ENCODE data around the gene THRB. TPM values are rescaled to one million over a fixed set of nuclear protein-coding genes. Genes with fewer than 3 reads are reported as not detected.

THRB gene
- total and polyA plus RNA-seq, 4 donors = 4.0 to 10.5 (median 6.2) TPM

GRCh38 chr3:24460974-24461373 lies 33.7 kb downstream of the THRB start:
- Histone ChIP-seq H3K4me3 (ENCODE audit: low read depth, low read length) (no peak overlapping the region), H3K27me3 (ENCODE audit: control insufficient read depth, insufficient read depth, low read length) (no peaks in the 10 kb centered on the region), H3K4me1 (ENCODE audit: control insufficient read depth, insufficient read depth, low read length) (no peaks in the 10 kb centered on the region), H3K36me3 (ENCODE audit: control insufficient read depth, insufficient read depth, low read length) (no peaks in the 10 kb centered on the region), H3K9me3 (ENCODE audit: control insufficient read depth, insufficient read depth, low read length) (no peaks in the 10 kb centered on the region), H3K27ac (ENCODE audit: low read depth, low read length) (no peak overlapping the region)
- DNase-seq (ENCODE audit: low read depth in 4 of 6, low spot score in 6 of 6) = no peak
- WGBS (ENCODE audit: insufficient coverage) = no CpG with 5 or more reads among the region's 2 CpGs

GRCh38 chr3:24457719-24458118 lies 36.9 kb downstream of the THRB start:
- no peaks in the 10 kb centered on the region for H3K27me3 ChIP-seq (ENCODE audit: control insufficient read depth, insufficient read depth, low read length)
- no peaks in the 10 kb centered on the region for H3K36me3 ChIP-seq (ENCODE audit: control insufficient read depth, insufficient read depth, low read length)
- WGBS (ENCODE audit: insufficient coverage) = 80% methylated on average over 1 of the region's 2 CpGs
- no peak overlapping the region for H3K4me3 ChIP-seq (ENCODE audit: low read depth, low read length)
- no peaks in the 10 kb centered on the region for H3K4me1 ChIP-seq (ENCODE audit: control insufficient read depth, insufficient read depth, low read length)
- H3K9me3 ChIP-seq (ENCODE audit: control insufficient read depth, insufficient read depth, low read length) = no peaks in the 10 kb centered on the region
- no peak for DNase-seq (ENCODE audit: low read depth in 4 of 6, low spot score in 6 of 6)
- H3K27ac ChIP-seq (ENCODE audit: low read depth, low read length) = no peak overlapping the region

DNA sequence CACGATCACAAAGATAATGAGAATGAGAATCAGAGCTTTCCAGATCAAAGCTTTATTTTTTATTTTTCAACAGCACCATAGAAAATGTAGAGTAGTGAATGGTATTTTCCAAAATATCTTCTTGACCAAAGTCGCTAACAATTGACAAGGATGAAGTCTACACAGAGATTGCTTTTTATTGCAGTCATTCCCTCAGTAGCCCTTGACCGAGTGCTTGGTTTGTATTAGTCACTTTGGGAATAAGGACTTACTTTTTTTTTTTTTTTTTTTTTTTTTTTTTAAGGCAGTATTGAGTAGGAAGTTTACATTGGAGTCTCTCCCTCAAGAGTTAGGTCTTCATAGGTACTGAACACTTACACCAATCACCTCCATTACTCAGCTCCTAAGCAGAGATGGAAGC lies 39.8 kb downstream of the THRB start:
- Histone ChIP-seq H3K36me3 (ENCODE audit: control insufficient read depth, insufficient read depth, low read length) (no peaks in the 10 kb centered on the region), H3K4me1 (ENCODE audit: control insufficient read depth, insufficient read depth, low read length) (no peaks in the 10 kb centered on the region), H3K4me3 (ENCODE audit: low read depth, low read length) (no peak overlapping the region), H3K9me3 (ENCODE audit: control insufficient read depth, insufficient read depth, low read length) (no peaks in the 10 kb centered on the region), H3K27me3 (ENCODE audit: control insufficient read depth, insufficient read depth, low read length) (no peaks in the 10 kb centered on the region), H3K27ac (ENCODE audit: low read depth, low read length) (no peak overlapping the region)
- no peak for DNase-seq (ENCODE audit: low read depth in 4 of 6, low spot score in 6 of 6)
- no CpG with 5 or more reads among the region's 3 CpGs for WGBS (ENCODE audit: insufficient coverage)

- H3K27me3 ChIP-seq (ENCODE audit: control insufficient read depth, insufficient read depth, low read length) = no peaks in the 10 kb centered on the region
- H3K9me3 ChIP-seq (ENCODE audit: control insufficient read depth, insufficient read depth, low read length) = no peaks in the 10 kb centered on the region
- no peaks in the 10 kb centered on the region for H3K36me3 ChIP-seq (ENCODE audit: control insufficient read depth, insufficient read depth, low read length)
- no peaks in the 10 kb centered on the region for H3K4me1 ChIP-seq (ENCODE audit: control insufficient read depth, insufficient read depth, low read length)
- H3K27ac ChIP-seq (ENCODE audit: low read depth, low read length) = no peak overlapping the region
- H3K4me3 ChIP-seq (ENCODE audit: low read depth, low read length) = no peak overlapping the region
- no peak for DNase-seq (ENCODE audit: low read depth in 4 of 6, low spot score in 6 of 6)
Observed at GRCh38 chr3:24454393-24454792, 40.3 kb downstream of the THRB start.

DNA sequence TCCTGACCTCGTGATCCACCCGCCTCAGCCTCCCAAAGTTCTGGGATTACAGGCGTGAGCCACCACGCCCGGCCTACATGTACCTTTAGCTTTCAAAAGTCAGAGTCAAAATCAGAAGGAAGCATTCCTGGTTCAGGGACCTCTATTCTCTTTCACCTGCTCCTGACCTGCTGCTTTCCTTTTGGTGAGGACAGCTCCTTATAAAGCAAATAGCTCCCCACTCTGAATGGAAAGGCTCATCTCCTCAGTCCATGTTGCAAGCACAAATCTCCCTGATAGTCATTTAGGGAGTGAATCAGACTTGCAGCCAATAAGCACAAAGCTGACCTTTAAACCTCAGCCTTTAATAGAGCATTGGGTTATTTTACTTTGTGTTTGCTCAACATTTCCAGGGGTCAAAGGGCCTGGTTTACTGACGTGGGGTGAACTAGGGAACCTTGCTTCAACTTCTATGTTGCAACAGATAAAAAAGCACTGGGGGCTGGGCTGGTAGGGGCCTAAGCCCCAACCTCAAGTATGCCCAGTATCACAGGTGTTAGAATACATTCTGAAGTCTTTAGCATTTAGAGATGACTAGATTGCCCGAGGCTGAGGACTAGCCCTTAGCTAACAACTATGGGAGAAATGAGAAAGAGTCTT lies 43.1 kb downstream of the THRB start:
- 89% methylated on average over 7 of the region's 7 CpGs for WGBS (ENCODE audit: insufficient coverage)
- H3K9me3 ChIP-seq (ENCODE audit: control insufficient read depth, insufficient read depth, low read length) = no peaks in the 10 kb centered on the region
- DNase-seq (ENCODE audit: low read depth in 4 of 6, low spot score in 6 of 6) = no peak
- no peak overlapping the region for H3K4me3 ChIP-seq (ENCODE audit: low read depth, low read length)
- no peaks in the 10 kb centered on the region for H3K36me3 ChIP-seq (ENCODE audit: control insufficient read depth, insufficient read depth, low read length)
- no peaks in the 10 kb centered on the region for H3K27me3 ChIP-seq (ENCODE audit: control insufficient read depth, insufficient read depth, low read length)
- no peaks in the 10 kb centered on the region for H3K4me1 ChIP-seq (ENCODE audit: control insufficient read depth, insufficient read depth, low read length)
- H3K27ac ChIP-seq (ENCODE audit: low read depth, low read length) = no peak overlapping the region

GRCh38 chr3:24450160-24450907 lies 44.3 kb downstream of the THRB start:
- H3K27me3 ChIP-seq (ENCODE audit: control insufficient read depth, insufficient read depth, low read length) = no peaks in the 10 kb centered on the region
- no peaks in the 10 kb centered on the region for H3K9me3 ChIP-seq (ENCODE audit: control insufficient read depth, insufficient read depth, low read length)
- no peak overlapping the region for H3K4me3 ChIP-seq (ENCODE audit: low read depth, low read length)
- no peaks in the 10 kb centered on the region for H3K4me1 ChIP-seq (ENCODE audit: control insufficient read depth, insufficient read depth, low read length)
- no peak overlapping the region for H3K27ac ChIP-seq (ENCODE audit: low read depth, low read length)
- DNase-seq (ENCODE audit: low read depth in 4 of 6, low spot score in 6 of 6) = no peak
- H3K36me3 ChIP-seq (ENCODE audit: control insufficient read depth, insufficient read depth, low read length) = no peaks in the 10 kb centered on the region
- 83% methylated on average over 1 of the region's 5 CpGs for WGBS (ENCODE audit: insufficient coverage)

GRCh38 chr3:24447836-24448235 lies 46.8 kb downstream of the THRB start:
- H3K4me1 ChIP-seq (ENCODE audit: control insufficient read depth, insufficient read depth, low read length) = no peaks in the 10 kb centered on the region
- H3K9me3 ChIP-seq (ENCODE audit: control insufficient read depth, insufficient read depth, low read length) = no peaks in the 10 kb centered on the region
- DNase-seq (ENCODE audit: low read depth in 4 of 6, low spot score in 6 of 6) = no peak
- no peak overlapping the region for H3K27ac ChIP-seq (ENCODE audit: low read depth, low read length)
- H3K4me3 ChIP-seq (ENCODE audit: low read depth, low read length) = no peak overlapping the region
- 100% methylated on average over 1 of the region's 6 CpGs for WGBS (ENCODE audit: insufficient coverage)
- no peaks in the 10 kb centered on the region for H3K27me3 ChIP-seq (ENCODE audit: control insufficient read depth, insufficient read depth, low read length)
- H3K36me3 ChIP-seq (ENCODE audit: control insufficient read depth, insufficient read depth, low read length) = no peaks in the 10 kb centered on the region

DNA sequence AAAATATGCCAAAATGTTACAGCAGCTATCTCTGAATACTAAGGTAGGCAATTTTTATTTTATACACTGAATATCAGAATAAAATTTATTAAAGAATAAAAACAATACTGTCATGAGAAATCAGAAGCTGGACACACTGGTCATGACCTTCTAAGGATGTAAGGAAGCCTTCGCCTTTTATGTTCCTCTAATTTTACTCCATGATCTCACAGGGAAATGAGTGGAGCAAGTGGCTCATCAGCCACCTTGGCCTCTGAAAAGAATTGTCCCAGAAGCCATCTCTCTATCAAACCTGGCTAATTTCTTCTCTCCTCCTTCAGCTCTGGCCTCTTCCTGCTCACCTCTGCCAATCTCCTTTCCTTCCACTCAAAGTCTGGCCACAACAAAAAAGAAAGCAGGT lies 48.6 kb downstream of the THRB start:
- Histone ChIP-seq H3K36me3 (ENCODE audit: control insufficient read depth, insufficient read depth, low read length) (no peaks in the 10 kb centered on the region), H3K4me1 (ENCODE audit: control insufficient read depth, insufficient read depth, low read length) (no peaks in the 10 kb centered on the region), H3K9me3 (ENCODE audit: control insufficient read depth, insufficient read depth, low read length) (no peaks in the 10 kb centered on the region), H3K4me3 (ENCODE audit: low read depth, low read length) (no peak overlapping the region), H3K27ac (ENCODE audit: low read depth, low read length) (no peak overlapping the region), H3K27me3 (ENCODE audit: control insufficient read depth, insufficient read depth, low read length) (no peaks in the 10 kb centered on the region)
- WGBS (ENCODE audit: insufficient coverage) = 100% methylated on average over 1 of the region's 1 CpG
- no peak for DNase-seq (ENCODE audit: low read depth in 4 of 6, low spot score in 6 of 6)

DNA sequence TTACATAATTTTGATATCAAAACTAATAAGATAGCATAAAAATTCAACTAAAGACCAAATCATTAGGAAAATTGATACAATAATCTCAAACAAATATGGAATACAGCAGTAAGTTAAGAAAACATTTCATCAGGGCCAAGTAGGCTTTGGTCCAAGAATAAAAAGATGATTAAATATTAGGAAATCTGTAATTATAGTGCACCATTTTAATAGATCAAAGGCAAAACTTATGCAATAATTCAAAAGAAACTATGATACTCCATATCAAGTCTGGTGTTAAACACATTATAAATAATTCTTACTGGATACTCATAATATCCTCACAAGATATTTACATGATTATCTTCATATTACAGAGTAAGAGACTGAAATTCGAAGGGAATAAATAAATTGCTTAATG lies 51.2 kb downstream of the THRB start:
- H3K4me1 ChIP-seq (ENCODE audit: control insufficient read depth, insufficient read depth, low read length) = no peaks in the 10 kb centered on the region
- DNase-seq (ENCODE audit: low read depth in 4 of 6, low spot score in 6 of 6) = no peak
- no peaks in the 10 kb centered on the region for H3K36me3 ChIP-seq (ENCODE audit: control insufficient read depth, insufficient read depth, low read length)
- no peak overlapping the region for H3K27ac ChIP-seq (ENCODE audit: low read depth, low read length)
- H3K9me3 ChIP-seq (ENCODE audit: control insufficient read depth, insufficient read depth, low read length) = no peaks in the 10 kb centered on the region
- no peak overlapping the region for H3K4me3 ChIP-seq (ENCODE audit: low read depth, low read length)
- WGBS (ENCODE audit: insufficient coverage) = no CpG with 5 or more reads among the region's 1 CpG
- no peaks in the 10 kb centered on the region for H3K27me3 ChIP-seq (ENCODE audit: control insufficient read depth, insufficient read depth, low read length)

- no peaks in the 10 kb centered on the region for H3K9me3 ChIP-seq (ENCODE audit: control insufficient read depth, insufficient read depth, low read length)
- H3K4me1 ChIP-seq (ENCODE audit: control insufficient read depth, insufficient read depth, low read length) = no peaks in the 10 kb centered on the region
- no peak for DNase-seq (ENCODE audit: low read depth in 4 of 6, low spot score in 6 of 6)
- H3K27me3 ChIP-seq (ENCODE audit: control insufficient read depth, insufficient read depth, low read length) = no peaks in the 10 kb centered on the region
- H3K36me3 ChIP-seq (ENCODE audit: control insufficient read depth, insufficient read depth, low read length) = no peaks in the 10 kb centered on the region
- no peak overlapping the region for H3K27ac ChIP-seq (ENCODE audit: low read depth, low read length)
- no peak overlapping the region for H3K4me3 ChIP-seq (ENCODE audit: low read depth, low read length)
- 88% methylated on average over 3 of the region's 3 CpGs for WGBS (ENCODE audit: insufficient coverage)
Observed at GRCh38 chr3:24440760-24441464, 53.7 kb downstream of the THRB start.

Measured in spinal cord (tissue), 10 donors.